K562 (cell line): ENCODE results near the gene CLEC3B. TPM values are rescaled to one million over a fixed set of nuclear protein-coding genes. Genes with fewer than 3 reads are reported as not detected.
A peak's percentile ranks its signal among the peaks of the same experiment; 100 is the strongest.

ENCODE experiments used
- CHCHD3 ChIP-seq: fragments of 250-450 bp; sonication (Bioruptor Pico); IDR thresholded peaks from 2 replicates; pipeline ENCODE4 v2.1.2; 2022; ENCODE audit warnings: mild to moderate bottlenecking
- DNMT1 ChIP-seq: fragments of 450-650 bp; IDR thresholded peaks from 2 replicates; pipeline ENCODE4 v1.6.1; 2016; ENCODE audit warnings: antibody characterized with exemption, mild to moderate bottlenecking
- ERF ChIP-seq: fragments of 450-650 bp; formaldehyde crosslinking; IDR thresholded peaks from 2 replicates; pipeline ENCODE4 v1.4.0; 2020; ENCODE audit warnings: mild to moderate bottlenecking, mixed read lengths
- FOXO4 ChIP-seq: fragments of 450-650 bp; formaldehyde crosslinking; IDR thresholded peaks from 2 replicates; pipeline ENCODE4 v1.4.0; 2020; ENCODE audit warnings: mild to moderate bottlenecking, moderate library complexity
- GATAD2B ChIP-seq: fragments of 450-650 bp; IDR thresholded peaks from 2 replicates; pipeline ENCODE4 v1.6.1; 2017; ENCODE audit warnings: mild to moderate bottlenecking, borderline replicate concordance
- HDAC1 ChIP-seq, 2 experiments: fragments of 450-650 bp; IDR thresholded peaks; 2 replicates each; pipeline ENCODE4 v1.6.1; 2016 to 2017; ENCODE audit warnings: inconsistent platforms in 1 of 2, mild to moderate bottlenecking in 1 of 2, moderate library complexity in 1 of 2
- IRF1 ChIP-seq: sonication (generic); formaldehyde crosslinking; IDR thresholded peaks from 2 replicates; pipeline ENCODE4 v1.8.0; 2022; ENCODE audit warnings: missing genetic modification reagents, mild to moderate bottlenecking, borderline replicate concordance
- MLLT1 ChIP-seq, 2 experiments: fragments of 450-650 bp; IDR thresholded peaks; 2 replicates each; pipeline ENCODE4 v1.6.1; 2016
- NFIC ChIP-seq: fragments of 450-650 bp; IDR thresholded peaks from 2 replicates; pipeline ENCODE4 v1.6.1; 2017; ENCODE audit warnings: mild to moderate bottlenecking, inconsistent platforms
- PBX2 ChIP-seq, 2 experiments: IDR thresholded peaks in 1 of 2; conservative IDR thresholded peaks in 1 of 2; 2 replicates each; pipeline ENCODE4 v1.6.1; 2016; ENCODE audit warnings: low read depth in 2 of 2, mild to moderate bottlenecking in 1 of 2, missing compliant biosample characterization in 1 of 2, missing genetic modification characterization in 1 of 2, moderate library complexity in 1 of 2
- SIX5 ChIP-seq, 2 experiments: IDR thresholded peaks; 2 replicates each; pipeline ENCODE4 v1.6.1; 2011; ENCODE audit warnings: low read length in 2 of 2, borderline replicate concordance in 1 of 2, low read depth in 1 of 2, mild to moderate bottlenecking in 1 of 2, moderate library complexity in 1 of 2; ENCODE audit not compliant: insufficient read depth in 1 of 2
- SMARCE1 ChIP-seq: fragments of 450-650 bp; IDR thresholded peaks from 2 replicates; pipeline ENCODE4 v1.7.1; 2016; ENCODE audit warnings: mild to moderate bottlenecking
- TFE3 ChIP-seq: fragments of 450-650 bp; formaldehyde crosslinking; IDR thresholded peaks from 2 replicates; pipeline ENCODE4 v1.4.0; 2020; ENCODE audit warnings: mild to moderate bottlenecking, mixed read lengths
- TRIM24 ChIP-seq, 2 experiments: fragments of 450-650 bp; IDR thresholded peaks; 2 replicates each; pipeline ENCODE4 v1.6.1; 2016
- ZNF212 ChIP-seq: fragments of 450-650 bp; formaldehyde crosslinking; IDR thresholded peaks from 2 replicates; pipeline ENCODE4 v1.4.0; 2020; ENCODE audit warnings: mild to moderate bottlenecking
- ZNF347 ChIP-seq: fragments of 450-650 bp; formaldehyde crosslinking; IDR thresholded peaks from 2 replicates; pipeline ENCODE4 v1.4.0; 2020; ENCODE audit warnings: low read depth, mild to moderate bottlenecking, moderate library complexity
- ZNF584 ChIP-seq: fragments of 200-800 bp; sonication (Bioruptor generic); IDR thresholded peaks from 2 replicates; pipeline ENCODE4 v1.6.1; 2016; ENCODE audit warnings: low read depth, mild to moderate bottlenecking, missing genetic modification characterization, missing compliant biosample characterization
- ZNF586 ChIP-seq: fragments of 450-650 bp; formaldehyde crosslinking; conservative IDR thresholded peaks from 2 replicates; pipeline ENCODE4 v1.4.0; 2020; ENCODE audit warnings: mild to moderate bottlenecking, moderate library complexity
- polyA plus RNA-seq, 8 experiments: library from polyadenylated mRNA; depleted of rRNA in 4 of 8; stranded (reverse) in 5 of 8; unstranded in 3 of 8; fragments of >200 nt; fragmentation: Nextera tagmentation in 2 of 8; fragmentation: Illumina TruSeq in 1 of 8; extraction: Ambion mirVana in 2 of 8; extraction: Trizol in 1 of 8; gene quantifications; 2 replicates each; pipeline versions ENCODE4 v1.2.1 to v1.2.3, GENCODE V29; 2011 to 2014; ENCODE audit warnings: inconsistent platforms in 1 of 8, missing spikeins in 1 of 8
- total RNA-seq, 7 experiments: library from RNA; depleted of rRNA in 6 of 7; stranded (reverse); fragments of >200 nt in 6 of 7; fragmentation: Illumina TruSeq in 2 of 7; extraction: Trizol in 2 of 7; gene quantifications; 2 replicates each; pipeline versions ENCODE4 v1.2.1 to v1.2.3, GENCODE V29; 2011 to 2021; ENCODE audit warnings: low replicate concordance in 1 of 7

Gene CLEC3B
- total and polyA plus RNA-seq, 9 of the 15 experiments (the other 6 are each of a cell fraction or from before 2014, with no cell fraction given): not detected

- TF ChIP-seq TRIM24 (IDR thresholded peaks at IDR 0.05): no peak
- TF ChIP-seq ERF (CRISPR knock-in tag): peak; percentile 96
- no peak for TF ChIP-seq IRF1 (CRISPR knock-in tag)
- TF ChIP-seq DNMT1: no peak
- peak; percentile 89 for TF ChIP-seq ZNF347 (CRISPR knock-in tag)
- peak; percentile 71 for TF ChIP-seq NFIC
- TF ChIP-seq ZNF584 (CRISPR knock-in tag): peak; percentile 99
- TF ChIP-seq ZNF212: peak; percentile 86
- peak; percentile 85 for TF ChIP-seq ZNF586 (CRISPR knock-in tag)
- no peak for TF ChIP-seq GATAD2B
- peak; percentile 96 for TF ChIP-seq FOXO4 (CRISPR knock-in tag)
- TF ChIP-seq CHCHD3: no peak
- no peak for TF ChIP-seq SIX5 (IDR thresholded peaks at IDR 0.05; ENCODE audit: borderline replicate concordance in 1 of 2, insufficient read depth in 1 of 2, low read depth in 1 of 2, low read length in 2 of 2)
- TF ChIP-seq TFE3 (CRISPR knock-in tag): peak; percentile 38
- no peak; the same call in 1 of the 2 replicates for TF ChIP-seq SMARCE1
- TF ChIP-seq HDAC1 (IDR thresholded peaks at IDR 0.05): 0 out of 4 replicates have a peak, but pooled peaks of 1 of the 2 experiments have one; percentile 34
- TF ChIP-seq PBX2 (CRISPR knock-in tag; IDR thresholded peaks at IDR 0.05; ENCODE audit: low read depth): no peak
- TF ChIP-seq PBX2 (tag; conservative IDR thresholded peaks at IDR 0.05; ENCODE audit: low read depth): peak; percentile 69
- TF ChIP-seq MLLT1 (IDR thresholded peaks at IDR 0.05): no peak
Observed at GRCh38 chr3:45054196-45054857, 28.2 kb downstream of the CLEC3B start (continued).
